Right kidney (tissue), 1 donor: ENCODE measurements around the gene RAB3B.
"Not testable (repeated sequence)": the region's sequence is repeated elsewhere in the genome, so short reads cannot be mapped to it uniquely, and the experiment has no call there.

Experiments
- DNase-seq: peaks from one replicate; pipeline ENCODE4 v3.0.0-alpha.2; 2016

Gene RAB3B

DNA sequence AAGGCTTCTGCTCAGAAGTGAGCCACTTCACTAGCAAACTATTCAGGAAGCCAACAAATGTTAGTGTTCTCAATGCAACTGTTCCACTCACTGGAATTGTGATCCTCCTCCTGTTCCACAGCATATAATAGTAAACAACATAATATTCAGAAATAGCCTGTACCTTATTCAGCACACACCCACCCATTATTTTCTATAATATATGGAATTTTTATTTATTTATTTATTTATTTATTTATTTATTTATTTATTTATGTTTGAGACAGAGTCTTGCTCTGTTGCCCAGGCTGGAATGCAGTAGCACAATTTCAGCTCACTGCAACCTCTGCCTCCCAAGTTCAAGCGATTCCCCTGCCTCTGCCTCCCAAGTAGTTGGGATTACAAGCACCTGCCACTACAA lies 117.2 kb downstream of the RAB3B start:
- not testable (repeated sequence) for DNase-seq

DNA sequence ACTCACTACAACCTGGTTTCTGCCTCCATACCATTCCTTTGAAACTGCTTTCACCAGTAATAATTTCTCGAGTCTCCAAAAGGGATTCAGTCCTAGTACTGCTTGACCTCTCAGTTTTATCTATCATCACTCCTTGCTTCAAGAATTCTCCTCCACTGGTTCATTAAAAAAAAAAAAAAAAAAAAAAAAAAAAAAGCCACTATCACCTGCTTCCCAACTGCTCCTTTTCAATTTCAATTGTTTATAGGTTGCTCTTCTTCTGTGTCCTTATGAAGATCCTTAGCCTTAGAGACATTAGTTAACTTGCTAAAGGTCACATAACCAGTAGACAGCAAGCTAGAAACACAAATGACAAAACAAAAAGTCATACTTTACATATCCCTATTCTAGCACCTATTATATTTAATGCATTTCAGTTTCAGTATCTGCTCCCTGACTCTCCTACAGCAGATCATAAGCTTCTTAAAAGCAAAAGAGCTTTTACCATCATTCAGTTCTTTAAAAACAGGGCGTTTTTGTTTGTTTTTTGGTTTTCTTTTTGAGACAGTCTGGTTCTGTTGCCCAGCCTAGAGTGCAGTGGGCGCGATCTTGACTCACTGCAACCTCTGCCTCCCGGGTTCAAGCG lies 119.0 kb downstream of the RAB3B start:
- DNase-seq = no peak

DNA sequence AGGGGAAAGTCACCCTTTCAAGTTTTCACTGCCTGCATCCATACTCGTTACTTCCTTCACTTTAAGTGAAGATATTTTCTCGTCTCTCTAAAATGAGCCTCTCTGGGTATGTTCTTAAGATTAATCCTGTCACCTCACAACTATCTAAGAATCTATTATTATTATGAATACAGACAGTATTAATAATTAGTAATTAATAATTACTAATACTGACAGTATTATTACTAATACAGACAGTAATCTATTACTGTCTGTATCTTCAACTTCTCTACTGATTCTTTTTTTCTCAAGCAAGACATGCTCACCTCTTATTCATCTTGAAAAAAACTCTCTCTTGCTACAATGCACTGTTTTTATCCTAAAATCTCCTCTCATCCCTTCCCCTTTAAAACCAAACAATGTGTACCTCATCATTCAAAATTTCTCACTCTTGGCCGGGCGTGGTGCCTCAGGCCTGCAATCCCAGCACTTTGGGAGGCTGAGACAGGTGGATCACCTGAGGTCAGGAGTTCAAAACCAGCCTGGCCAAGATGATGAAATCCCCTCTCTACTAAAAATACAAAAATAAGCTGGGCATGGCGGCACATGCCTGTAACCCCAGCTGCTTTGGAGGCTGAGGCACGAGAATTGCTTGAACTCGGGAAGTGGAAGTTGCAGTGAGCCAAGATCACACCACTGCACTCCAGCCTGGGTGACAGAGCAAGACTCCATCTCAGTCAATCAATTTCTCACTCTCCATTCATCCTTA lies 119.7 kb downstream of the RAB3B start:
- no peak for DNase-seq

- no peak for DNase-seq
These were observed 122.8 kb downstream of the RAB3B start for GRCh38 chr1:51867479-51868232.

GRCh38 chr1:51863384-51863783 lies 127.1 kb downstream of the RAB3B start:
- DNase-seq = no peak

- DNase-seq = no peak
These were observed 128.8 kb downstream of the RAB3B start for GRCh38 chr1:51861669-51862068.

DNA sequence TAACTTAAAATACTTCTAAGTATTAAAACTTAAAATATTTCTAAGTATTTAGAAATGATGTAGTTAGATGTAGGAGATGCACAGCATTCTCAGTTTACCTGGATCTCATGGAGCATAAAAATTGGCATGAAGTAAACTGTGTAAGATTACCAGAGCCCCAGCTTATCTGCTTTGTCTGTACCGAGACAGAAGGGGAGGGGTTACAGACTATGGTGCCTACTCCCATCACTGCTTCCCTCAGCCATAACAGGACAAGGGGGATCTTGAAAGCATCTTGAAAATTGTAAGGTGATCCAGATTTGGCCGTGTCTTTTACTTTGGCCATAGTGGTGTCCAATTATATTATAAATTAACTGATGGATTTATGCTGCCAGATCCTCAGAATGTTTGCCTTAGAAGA lies 130.8 kb downstream of the RAB3B start:
- no peak for DNase-seq

DNA sequence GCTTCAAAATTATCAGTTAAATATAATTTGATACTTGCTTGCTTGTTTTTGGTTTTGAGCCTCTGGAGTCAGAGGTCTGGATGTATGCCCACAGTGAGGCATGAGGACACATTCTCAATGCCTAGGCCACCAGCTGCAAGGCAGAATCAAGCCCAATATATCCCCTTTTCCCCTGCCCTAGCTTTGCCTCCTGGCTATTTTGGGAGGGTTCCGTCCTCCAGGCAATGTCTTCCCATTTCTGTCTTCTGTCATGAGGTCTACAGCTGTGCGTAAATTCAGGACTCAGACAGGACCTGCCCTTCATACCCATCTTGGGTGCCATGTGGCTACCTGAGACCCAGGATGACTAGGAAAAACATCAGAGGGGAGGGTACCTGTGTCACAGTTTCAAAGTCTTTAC lies 131.2 kb downstream of the RAB3B start:
- DNase-seq = no peak

GRCh38 chr1:51858892-51859291 lies 131.6 kb downstream of the RAB3B start:
- DNase-seq = no peak
